Esophagus squamous epithelium (tissue), 4 donors: ENCODE results near the gene QRFPR.

ENCODE experiments used
- POLR2A ChIP-seq, 4 donors: fragments of 450-650 bp; IDR thresholded peaks; one replicate each; pipeline ENCODE4 v1.6.1; 2017; ENCODE audit warnings: antibody characterized with exemption in 4 of 4, mild to moderate bottlenecking in 4 of 4, moderate library complexity in 3 of 4
- TF ChIP-seq, protein P1 (sequence below), 6 experiments: fragments of 450-650 bp in 4 of 6; fragments of 200-600 bp in 2 of 6; sonication (generic) in 2 of 6; IDR thresholded peaks; one replicate each; pipeline ENCODE4 v1.5.1; 2016 to 2019; ENCODE audit warnings: antibody characterized with exemption in 6 of 6, mild to moderate bottlenecking in 4 of 6, moderate library complexity in 4 of 6

DNA sequence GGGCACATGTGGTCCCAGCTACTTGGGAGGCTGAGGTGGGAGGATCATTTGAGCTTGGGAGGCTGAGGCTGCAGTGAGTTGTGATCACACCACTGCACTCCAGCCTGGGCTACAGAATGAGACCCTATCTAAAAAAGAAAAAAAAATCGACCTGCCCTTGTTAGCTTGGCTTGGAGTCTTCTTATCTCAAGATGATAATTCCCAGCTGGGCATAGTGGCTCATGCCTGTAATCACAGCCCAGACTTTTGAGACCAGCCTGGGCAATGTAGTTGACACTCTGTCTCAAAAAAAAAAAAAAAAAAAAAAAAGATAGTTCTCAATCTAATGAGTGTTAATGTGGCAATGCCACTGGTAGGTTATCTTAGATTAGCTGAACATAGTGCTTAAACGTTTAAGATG, 41.0 kb downstream of the QRFPR start:
- TF ChIP-seq, protein P1, sequence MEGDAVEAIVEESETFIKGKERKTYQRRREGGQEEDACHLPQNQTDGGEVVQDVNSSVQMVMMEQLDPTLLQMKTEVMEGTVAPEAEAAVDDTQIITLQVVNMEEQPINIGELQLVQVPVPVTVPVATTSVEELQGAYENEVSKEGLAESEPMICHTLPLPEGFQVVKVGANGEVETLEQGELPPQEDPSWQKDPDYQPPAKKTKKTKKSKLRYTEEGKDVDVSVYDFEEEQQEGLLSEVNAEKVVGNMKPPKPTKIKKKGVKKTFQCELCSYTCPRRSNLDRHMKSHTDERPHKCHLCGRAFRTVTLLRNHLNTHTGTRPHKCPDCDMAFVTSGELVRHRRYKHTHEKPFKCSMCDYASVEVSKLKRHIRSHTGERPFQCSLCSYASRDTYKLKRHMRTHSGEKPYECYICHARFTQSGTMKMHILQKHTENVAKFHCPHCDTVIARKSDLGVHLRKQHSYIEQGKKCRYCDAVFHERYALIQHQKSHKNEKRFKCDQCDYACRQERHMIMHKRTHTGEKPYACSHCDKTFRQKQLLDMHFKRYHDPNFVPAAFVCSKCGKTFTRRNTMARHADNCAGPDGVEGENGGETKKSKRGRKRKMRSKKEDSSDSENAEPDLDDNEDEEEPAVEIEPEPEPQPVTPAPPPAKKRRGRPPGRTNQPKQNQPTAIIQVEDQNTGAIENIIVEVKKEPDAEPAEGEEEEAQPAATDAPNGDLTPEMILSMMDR (IDR thresholded peaks at IDR 0.05): no peak
- TF ChIP-seq POLR2A (IDR thresholded peaks at IDR 0.05): no peak
